H1 (cell line): ENCODE data around the gene MFAP4. TPM values are rescaled to one million over a fixed set of nuclear protein-coding genes. Genes with fewer than 3 reads are reported as not detected.

ENCODE experiments used
- CTCF ChIA-PET: fragments of 300-600 bp; sonication (Branson Sonifier 250); formaldehyde crosslinking; loops from one replicate; lab custom pipeline; 2021; ENCODE audit not compliant: partially characterized antibody; lab: Charles Lee
- POLR2A ChIA-PET: fragments of 300-600 bp; sonication (Branson Sonifier 250); formaldehyde crosslinking; loops from one replicate; lab custom pipeline; 2021; ENCODE audit warnings: inconsistent platforms; ENCODE audit not compliant: partially characterized antibody; lab: Charles Lee
- DNase-seq, 2 experiments: peaks; one replicate each; pipeline versions ENCODE4 v3.0.0 to v3.0.0-alpha.2; 2010 to 2022; ENCODE audit warnings: low spot score in 2 of 2, low read depth in 1 of 2, mixed read lengths in 1 of 2
- FAIRE-seq: peaks from 2 replicates; lab custom pipeline; 2011; peaks lifted over from hg19 to GRCh38; lab: Jason Lieb, UNC
- H2AFZ ChIP-seq: 2 replicates; pipeline ENCODE4 v1.8.1; 2012; ENCODE audit warnings: low read length, inconsistent platforms
- H2AK5ac ChIP-seq: 2 replicates; pipeline ENCODE4 v1.6.1; 2013; ENCODE audit warnings: low read depth, low read length
- H2BK120ac ChIP-seq: replicated peaks from 2 replicates; pipeline ENCODE3; 2013; ENCODE audit warnings: low read depth, low read length, inconsistent platforms
- H2BK12ac ChIP-seq: 2 replicates; pipeline ENCODE4 v1.6.1; 2013; ENCODE audit warnings: low read depth, low read length
- H2BK15ac ChIP-seq: 2 replicates; pipeline ENCODE4 v1.6.1; 2013; ENCODE audit warnings: low read length
- H2BK20ac ChIP-seq: 2 replicates; pipeline ENCODE4 v1.6.1; 2013; ENCODE audit warnings: low read length
- H2BK5ac ChIP-seq: 2 replicates; pipeline ENCODE4 v1.6.1; 2013; ENCODE audit warnings: low read depth, low read length
- H3K14ac ChIP-seq: 2 replicates; pipeline ENCODE4 v1.6.1; 2013; ENCODE audit warnings: inconsistent platforms; ENCODE audit not compliant: insufficient read length
- H3K18ac ChIP-seq: 2 replicates; pipeline ENCODE4 v1.6.1; 2013; ENCODE audit warnings: low read length; ENCODE audit errors: extremely low read depth
- H3K23ac ChIP-seq: 2 replicates; pipeline ENCODE4 v1.6.1; 2013; ENCODE audit warnings: inconsistent platforms; ENCODE audit not compliant: insufficient read length
- H3K23me2 ChIP-seq: 2 replicates; pipeline ENCODE4 v1.6.1; 2013; ENCODE audit warnings: low read depth, low read length
- H3K27ac ChIP-seq: 2 replicates; pipeline ENCODE4 v1.6.1; 2011; ENCODE audit warnings: low read depth, low read length, inconsistent platforms
- H3K27me3 ChIP-seq, 4 experiments: replicated peaks in 1 of 4; 1 replicate in 1 of 4; 2 replicates in 3 of 4; pipeline versions ENCODE4 v1.6.1 to v1.8.1; 2011 to 2013; ENCODE audit warnings: low read length in 3 of 4, mild to moderate bottlenecking in 3 of 4, inconsistent platforms in 2 of 4, mixed read lengths in 2 of 4, moderate library complexity in 1 of 4; ENCODE audit not compliant: control insufficient read depth in 3 of 4, insufficient read depth in 3 of 4; ENCODE audit errors: extremely low read depth in 1 of 4
- H3K36me3 ChIP-seq, 4 experiments: 2 replicates each; pipeline versions ENCODE4 v1.6.1 to v1.8.1; 2011 to 2013; ENCODE audit warnings: mild to moderate bottlenecking in 4 of 4, low read length in 3 of 4, moderate library complexity in 2 of 4, control low read depth in 1 of 4, inconsistent platforms in 1 of 4; ENCODE audit not compliant: insufficient read depth in 4 of 4, control insufficient read depth in 2 of 4
- H3K4ac ChIP-seq: replicated peaks from 2 replicates; pipeline ENCODE3; 2013; ENCODE audit warnings: low read length, low read depth, mixed read lengths, inconsistent platforms; ENCODE audit not compliant: insufficient read length
- H3K4me1 ChIP-seq, 4 experiments: replicated peaks in 1 of 4; 1 replicate in 1 of 4; 2 replicates in 3 of 4; pipeline versions ENCODE4 v1.6.1 to v1.8.1; 2011 to 2013; ENCODE audit warnings: low read length in 3 of 4, inconsistent platforms in 2 of 4, mixed read lengths in 1 of 4; ENCODE audit not compliant: insufficient read depth in 4 of 4, control insufficient read depth in 3 of 4
- H3K4me2 ChIP-seq, 2 experiments: 2 replicates each; pipeline versions ENCODE4 v1.6.1 to v1.8.1; 2011 to 2013; ENCODE audit warnings: low read depth in 2 of 2, low read length in 2 of 2, control low read depth in 1 of 2, inconsistent platforms in 1 of 2, mild to moderate bottlenecking in 1 of 2; ENCODE audit not compliant: insufficient read depth in 1 of 2
- H3K4me3 ChIP-seq, 4 experiments: fragments of 200-600, 300-600 bp in 1 of 4; sonication (generic), shearing (Covaris generic), sonication (Bioruptor Twin) in 1 of 4; 2 replicates each; pipeline versions ENCODE4 v1.5.1 to v1.8.1; 2011 to 2016; ENCODE audit warnings: low read length in 4 of 4, low read depth in 3 of 4, control low read depth in 2 of 4, inconsistent platforms in 2 of 4, mild to moderate bottlenecking in 2 of 4, mixed read lengths in 1 of 4, moderate library complexity in 1 of 4; ENCODE audit not compliant: insufficient read depth in 2 of 4; ENCODE audit errors: extremely low read depth in 1 of 4
- H3K56ac ChIP-seq: replicated peaks from 2 replicates; pipeline ENCODE3; 2013; ENCODE audit warnings: low read depth, mild to moderate bottlenecking, mixed read lengths, low read length, inconsistent platforms; ENCODE audit not compliant: insufficient read length
- H3K79me1 ChIP-seq: 2 replicates; pipeline ENCODE4 v1.6.1; 2013; ENCODE audit warnings: low read depth, low read length, control low read depth
- H3K79me2 ChIP-seq, 2 experiments: 2 replicates each; pipeline versions ENCODE4 v1.6.1 to v1.8.1; 2012 to 2013; ENCODE audit warnings: low read length in 2 of 2, mild to moderate bottlenecking in 2 of 2, inconsistent platforms in 1 of 2; ENCODE audit not compliant: insufficient read depth in 2 of 2, control insufficient read depth in 1 of 2
- H3K9ac ChIP-seq, 4 experiments: replicated peaks in 1 of 4; 1 replicate in 1 of 4; 2 replicates in 3 of 4; pipeline versions ENCODE4 v1.6.1 to v1.8.1; 2011 to 2013; ENCODE audit warnings: low read depth in 3 of 4, low read length in 3 of 4, control low read depth in 2 of 4, mild to moderate bottlenecking in 2 of 4, moderate library complexity in 2 of 4, inconsistent platforms in 1 of 4; ENCODE audit errors: extremely low read depth in 1 of 4
- H3K9me3 ChIP-seq, 2 experiments: 2 replicates each; pipeline versions ENCODE4 v1.6.1 to v1.8.1; 2012 to 2013; ENCODE audit warnings: mild to moderate bottlenecking in 2 of 2, moderate library complexity in 2 of 2, control low read depth in 1 of 2, inconsistent platforms in 1 of 2, low read depth in 1 of 2, low read length in 1 of 2, mixed read lengths in 1 of 2; ENCODE audit not compliant: insufficient read depth in 2 of 2
- H4K20me1 ChIP-seq, 2 experiments: replicated peaks in 1 of 2; 2 replicates each; pipeline versions ENCODE3 to v1.8.1; 2011 to 2013; ENCODE audit warnings: inconsistent platforms in 2 of 2, low read length in 2 of 2, mild to moderate bottlenecking in 1 of 2; ENCODE audit not compliant: insufficient read depth in 2 of 2, control insufficient read depth in 1 of 2
- H4K5ac ChIP-seq: 2 replicates; pipeline ENCODE4 v1.6.1; 2013; ENCODE audit warnings: low read length, low read depth, mixed read lengths, inconsistent platforms; ENCODE audit not compliant: insufficient read length
- H4K8ac ChIP-seq: 2 replicates; pipeline ENCODE4 v1.8.0; 2013; ENCODE audit warnings: mild to moderate bottlenecking, moderate library complexity, low read length, inconsistent platforms; ENCODE audit not compliant: insufficient read depth; ENCODE audit errors: extremely low read depth
- H4K91ac ChIP-seq: replicated peaks from 2 replicates; pipeline ENCODE3; 2013; ENCODE audit warnings: low read length, mixed read lengths, inconsistent platforms; ENCODE audit not compliant: insufficient read length
- BACH1 ChIP-seq: IDR thresholded peaks from 2 replicates; pipeline ENCODE4 v1.6.1; 2012; ENCODE audit warnings: low read length, improper control_type of control experiment
- CHD2 ChIP-seq: IDR thresholded peaks from 2 replicates; pipeline ENCODE4 v1.6.1; 2012; ENCODE audit warnings: low read length, improper control_type of control experiment
- EP300 ChIP-seq, 2 experiments: IDR thresholded peaks; 1 replicate in 1 of 2; 2 replicates in 1 of 2; pipeline ENCODE4 v1.6.1; 2011 to 2012; ENCODE audit warnings: low read depth in 2 of 2, low read length in 2 of 2, mild to moderate bottlenecking in 2 of 2, borderline replicate concordance in 1 of 2, inconsistent platforms in 1 of 2, moderate library complexity in 1 of 2
- EZH2 ChIP-seq: fragments of 200-600 bp; sonication (generic); IDR thresholded peaks from 2 replicates; pipeline ENCODE4 v1.7.1; 2012; ENCODE audit warnings: low read depth, mild to moderate bottlenecking, moderate library complexity, low read length, inconsistent platforms; ENCODE audit not compliant: severe bottlenecking
- GTF2F1 ChIP-seq: IDR thresholded peaks from 2 replicates; pipeline ENCODE4 v1.6.1; 2012; ENCODE audit warnings: low read depth, low read length, improper control_type of control experiment, borderline replicate concordance
- MAFK ChIP-seq: IDR thresholded peaks from 2 replicates; pipeline ENCODE4 v1.6.1; 2012; ENCODE audit warnings: low read depth, mild to moderate bottlenecking, improper control_type of control experiment, low read length
- RBBP5 ChIP-seq: IDR thresholded peaks from 2 replicates; pipeline ENCODE4 v1.7.1; 2012; ENCODE audit warnings: low read depth, mild to moderate bottlenecking, inconsistent platforms, low read length, moderate library complexity, borderline replicate concordance
- RFX5 ChIP-seq: IDR thresholded peaks from 2 replicates; pipeline ENCODE4 v1.6.1; 2011; ENCODE audit warnings: low read depth, low read length, improper control_type of control experiment, borderline replicate concordance
- TAF7 ChIP-seq: optimal IDR thresholded peaks from 2 replicates; pipeline ENCODE3; 2011; ENCODE audit warnings: low read depth, mild to moderate bottlenecking, inconsistent platforms, low read length, moderate library complexity, borderline replicate concordance
- ZNF274 ChIP-seq: IDR thresholded peaks from 2 replicates; pipeline ENCODE4 v1.7.0; 2012; ENCODE audit warnings: low read length, borderline replicate concordance; ENCODE audit errors: extremely low read depth
- WGBS, 2 experiments: shearing (Covaris generic) in 1 of 2; methylation state at CpG; one replicate each; pipeline versions ENCODE4 v1.1.6 to v1.1.7; 2013 to 2015; ENCODE audit warnings: low lambda C conversion rate in 2 of 2, mixed read lengths in 2 of 2, inconsistent platforms in 1 of 2, low coverage in 1 of 2, missing lambda C conversion rate in 1 of 2; ENCODE audit not compliant: insufficient replicate concordance in 2 of 2, insufficient coverage in 1 of 2, insufficient read length in 1 of 2; ENCODE audit errors: extremely low coverage in 1 of 2, missing lambda C conversion rate in 1 of 2; 5-methylcytosine and 5-hydroxymethylcytosine counted together
- polyA plus RNA-seq, 7 experiments: library from polyadenylated mRNA; depleted of rRNA in 3 of 7; stranded (reverse) in 5 of 7; unstranded in 2 of 7; fragments of >200 nt in 5 of 7; fragments of 200-250 nt in 2 of 7; gene quantifications; 1 replicate in 5 of 7; 2 replicates in 1 of 7; 4 replicates in 1 of 7; pipeline versions ENCODE4 v1.2.1 to v1.2.3, GENCODE V29; 2011 to 2013; ENCODE audit warnings: missing spikeins in 2 of 7, mixed read lengths in 2 of 7
- total RNA-seq: library from RNA; stranded (reverse); fragmentation: NEBNext Ultra II Directional; extraction: Animal tissue kit (Norgen Biotek cat#: 25700); gene quantifications from 2 replicates; pipeline ENCODE4 v1.2.1, GENCODE V29; 2021
- TF ChIP-seq, protein P1 (sequence below): IDR thresholded peaks from 2 replicates; pipeline ENCODE4 v1.6.1; 2011; ENCODE audit warnings: low read depth, mild to moderate bottlenecking, low read length; ENCODE audit not compliant: insufficient read depth

Gene MFAP4
- total and polyA plus RNA-seq, 2 of the 8 experiments (the other 6 are each of a cell fraction or from before 2014, with no cell fraction given) = 3.1 to 3.6 TPM

- Histone ChIP-seq H2BK5ac (no peak overlapping the region), H3K27me3 (no peaks in the 10 kb centered on the region; a peak in 1 of 7 replicates), H2BK15ac (no peak overlapping the region), H3K14ac (no peak overlapping the region), H3K23me2 (peaks cover 6% of the 10 kb centered on the region; the same call in 1 of the 2 replicates), H3K4me3 (no peak overlapping the region), H3K56ac (no peak overlapping the region), H3K79me2 (no peaks in the 10 kb centered on the region), H3K27ac (no peak overlapping the region), H3K36me3 (no peaks in the 10 kb centered on the region), H4K8ac (no peak overlapping the region), H4K91ac (no peak overlapping the region), H3K18ac (no peak overlapping the region), H3K23ac (no peak overlapping the region), H2AFZ (no peak overlapping the region), H3K4me2 (no peak overlapping the region), H4K20me1 (no peaks in the 10 kb centered on the region), H3K9me3 (no peaks in the 10 kb centered on the region), H3K4ac (no peak overlapping the region), H2BK20ac (no peak overlapping the region), H2BK120ac (no peak overlapping the region), H4K5ac (no peak overlapping the region), H2AK5ac (no peak overlapping the region), H2BK12ac (no peak overlapping the region), H3K9ac (no peak overlapping the region), H3K4me1 (peaks cover 0 to 9% (median 3%) of the 10 kb centered on the region in 4 experiments; a peak in 4 of 7 replicates), H3K79me1 (no peaks in the 10 kb centered on the region)
- POLR2A ChIA-PET = interaction anchor here (0.7 to 6.2 kb wide), 6 partner anchors 10 to 101 kb away, joined by 3 to 32 read pairs (median 4); partner anchors contain the start of genes MAPK7 and MFAP4
- 82% methylated on average over 9 of the region's 9 CpGs; no CpG with 5 or more reads in 1 of the 2 experiments for WGBS, 2 experiments
- no peak for DNase-seq
- no peak for FAIRE-seq
- CTCF ChIA-PET = interaction anchor here (0.6 to 6.7 kb wide), 16 partner anchors 8 to 400 kb away, joined by 3 to 66 read pairs (median 6); partner anchors contain the start of gene MAPK7
- TF ChIP-seq BACH1 (no peak), GTF2F1 (no peak), TAF7 (no peak), EZH2 (no peak), CHD2 (no peak), RBBP5 (no peak), ZNF274 (no peak), RFX5 (no peak), EP300 (IDR thresholded peaks at IDR 0.05; ENCODE audit: borderline replicate concordance in 1 of 2, low read depth in 2 of 2, low read length in 2 of 2) (no peak), MAFK (no peak)
- TF ChIP-seq, protein P1, sequence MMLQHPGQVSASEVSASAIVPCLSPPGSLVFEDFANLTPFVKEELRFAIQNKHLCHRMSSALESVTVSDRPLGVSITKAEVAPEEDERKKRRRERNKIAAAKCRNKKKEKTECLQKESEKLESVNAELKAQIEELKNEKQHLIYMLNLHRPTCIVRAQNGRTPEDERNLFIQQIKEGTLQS = no peak
Measured at GRCh38 chr17:19365833-19366636, 21.0 kb downstream of the MFAP4 start.
